ENCODE measurements around the gene FOXF2.

- TF ChIP-seq POLR2A (IDR thresholded peaks at IDR 0.05; ENCODE audit: low read length) (no peak), GATA1 (IDR thresholded peaks at IDR 0.05; ENCODE audit: low read depth, low read length) (no peak)
Measured at GRCh38 chr6:1400126-1400850, 10.9 kb downstream of the FOXF2 start.

Data from erythroblast (primary cell).